Muscle of leg (tissue), 11 donors: Measurements from ENCODE around the gene MSX1. TPM values are rescaled to one million over a fixed set of nuclear protein-coding genes. Genes with fewer than 3 reads are reported as not detected.
A peak's percentile ranks its signal among the peaks of the same experiment; 100 is the strongest.

Experiments
- DNase-seq: peaks from one replicate; pipeline ENCODE4 v3.0.0; 2013
- H3K27ac ChIP-seq: one replicate; pipeline ENCODE4 v1.5.1; 2013; ENCODE audit warnings: mild to moderate bottlenecking, low read length, control low read depth
- H3K27me3 ChIP-seq: one replicate; pipeline ENCODE4 v1.6.1; 2013; ENCODE audit warnings: low read length; ENCODE audit not compliant: control insufficient read depth, insufficient read depth
- H3K36me3 ChIP-seq: one replicate; pipeline ENCODE4 v1.6.1; 2013; ENCODE audit warnings: low read length; ENCODE audit not compliant: control insufficient read depth, insufficient read depth
- H3K4me1 ChIP-seq: one replicate; pipeline ENCODE4 v1.6.1; 2013; ENCODE audit warnings: low read length; ENCODE audit not compliant: control insufficient read depth, insufficient read depth
- H3K4me3 ChIP-seq: one replicate; pipeline ENCODE4 v1.5.1; 2013; ENCODE audit warnings: low read length, control low read depth
- H3K9me3 ChIP-seq: replicated peaks from 2 replicates; pipeline ENCODE4 v1.6.1; 2013; ENCODE audit warnings: low read depth, low read length; ENCODE audit not compliant: control insufficient read depth
- WGBS: methylation state at CpG from one replicate; pipeline ENCODE4 v1.1.5; 2013; ENCODE audit warnings: missing lambda C conversion rate; ENCODE audit not compliant: insufficient coverage; 5-methylcytosine and 5-hydroxymethylcytosine counted together
- polyA plus RNA-seq, 8 donors: library from polyadenylated mRNA; unstranded; fragments of 120-200 nt; gene quantifications; one replicate each; pipeline versions ENCODE4 v1.2.1 to v1.2.3, GENCODE V29; 2013; ENCODE audit warnings: inconsistent platforms in 1 of 8, low replicate concordance in 1 of 8; ENCODE audit not compliant: insufficient read length in 8 of 8, insufficient read depth in 1 of 8
- total RNA-seq: library from RNA; stranded (reverse); fragments of 120-200 nt; gene quantifications from one replicate; pipeline ENCODE4 v1.2.4, GENCODE V29; 2013

MSX1 gene
- total and polyA plus RNA-seq, 9 donors = 1.3 to 2.8 (median 1.8) TPM

GRCh38 chr4:4901877-4902276, 42.4 kb downstream of the MSX1 start:
- no peak overlapping the region for H3K27ac ChIP-seq
- no peaks in the 10 kb centered on the region for H3K9me3 ChIP-seq
- H3K4me1 ChIP-seq = no peaks in the 10 kb centered on the region
- no peaks in the 10 kb centered on the region for H3K36me3 ChIP-seq
- WGBS = no CpG with 5 or more reads among the region's 2 CpGs
- no peak for DNase-seq
- H3K27me3 ChIP-seq = peaks cover 6% of the 10 kb centered on the region
- H3K4me3 ChIP-seq = no peak overlapping the region

DNA sequence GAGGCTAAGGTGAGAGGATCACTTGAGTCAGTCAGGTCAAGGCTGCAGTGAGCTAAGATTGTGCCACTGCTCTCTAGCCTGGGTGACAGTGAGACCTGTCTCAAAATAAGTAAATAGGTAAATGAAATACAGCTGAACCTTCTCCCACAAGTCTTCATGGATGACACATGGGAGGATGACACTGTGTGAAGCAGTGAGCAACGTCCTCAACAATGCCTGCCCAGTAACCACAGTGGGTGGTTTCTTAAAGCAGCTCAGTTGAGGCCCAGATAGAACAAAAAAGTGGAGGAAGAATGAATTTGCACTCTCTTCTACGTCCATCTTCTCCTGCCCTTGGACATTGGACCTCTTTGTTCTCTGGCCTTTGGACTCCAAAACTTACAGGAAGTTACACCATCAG, 52.7 kb downstream of the MSX1 start:
- H3K27ac ChIP-seq = no peak overlapping the region
- whole genome bisulfite sequencing = no CpG with 5 or more reads among the region's 2 CpGs
- H3K4me3 ChIP-seq = no peak overlapping the region
- no peaks in the 10 kb centered on the region for H3K36me3 ChIP-seq
- peaks cover 13% of the 10 kb centered on the region for H3K4me1 ChIP-seq
- no peaks in the 10 kb centered on the region for H3K9me3 ChIP-seq
- peaks cover 9% of the 10 kb centered on the region for H3K27me3 ChIP-seq
- no peak for DNase-seq

DNA sequence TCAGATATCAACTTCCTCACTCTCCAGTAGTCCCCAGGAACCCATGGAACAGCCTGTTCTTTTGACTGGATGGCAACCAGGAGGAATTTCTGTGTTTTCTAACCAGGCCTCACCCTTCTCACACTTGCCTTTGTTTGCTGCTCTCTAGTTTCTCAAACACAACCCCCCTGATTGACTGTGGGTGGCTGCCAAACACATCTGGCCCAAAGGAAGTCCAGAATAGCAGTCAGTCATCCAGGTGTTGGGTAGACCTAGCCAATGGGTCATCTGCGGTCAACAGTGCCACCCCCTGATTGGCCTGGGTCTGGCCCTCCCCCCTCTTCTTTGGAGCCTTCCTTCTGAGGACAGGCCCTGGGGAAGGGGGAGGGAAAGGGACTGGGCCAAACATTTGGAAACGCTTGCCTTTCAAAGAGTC, 53.7 kb downstream of the MSX1 start:
- Histone ChIP-seq H3K36me3 (no peaks in the 10 kb centered on the region), H3K27ac (no peak overlapping the region), H3K27me3 (peaks cover 9% of the 10 kb centered on the region), H3K9me3 (no peaks in the 10 kb centered on the region), H3K4me1 (peaks cover 13% of the 10 kb centered on the region), H3K4me3 (no peak overlapping the region)
- 83% methylated on average over 1 of the region's 2 CpGs for WGBS
- peak; percentile 91 for DNase-seq

Other genes starting within 250 kb of the MSX1 start
- 11.0 TPM for gene CYTL1, start 159.8 kb downstream of the MSX1 start, total RNA-seq
- gene CYTL1, start 159.8 kb downstream of the MSX1 start, polyA plus RNA-seq = 10 to 100 TPM in 4 of 8 donors, 1 to 10 TPM in 4; 5.0 to 39.5 (median 9.9) TPM
- gene STK32B, start 191.8 kb downstream of the MSX1 start, total RNA-seq = 3.8 TPM
- 10 to 100 TPM in 2 of 8 donors, 1 to 10 TPM in 6; 5.1 to 12.5 (median 6.3) TPM for gene STK32B, start 191.8 kb downstream of the MSX1 start, polyA plus RNA-seq